ENCODE measurements around the gene PUM1. TPM values are rescaled to one million over a fixed set of nuclear protein-coding genes. Genes with fewer than 3 reads are reported as not detected.

The PUM1 gene
- total RNA-seq, 2 donors from 2014 or later, result 100 to 104 TPM

GRCh38 chr1:30886710-30887428 lies 178.6 kb downstream of the PUM1 start:
- Mint-ChIP-seq H3K4me1 (ENCODE audit: low read depth) (no peaks in the 10 kb centered on the region), H3K27ac (no peak overlapping the region), H3K36me3 (ENCODE audit: insufficient read depth in 2 of 2) (no peaks in the 10 kb centered on the region), H3K27me3 (ENCODE audit: low read depth) (peaks cover 15% of the 10 kb centered on the region), H3K4me3 (no peak overlapping the region), H3K9me3 (no peaks in the 10 kb centered on the region)
- ATAC-seq (replicated peaks in 1 of 2) (no peak), DNase-seq (no peak)

DNA sequence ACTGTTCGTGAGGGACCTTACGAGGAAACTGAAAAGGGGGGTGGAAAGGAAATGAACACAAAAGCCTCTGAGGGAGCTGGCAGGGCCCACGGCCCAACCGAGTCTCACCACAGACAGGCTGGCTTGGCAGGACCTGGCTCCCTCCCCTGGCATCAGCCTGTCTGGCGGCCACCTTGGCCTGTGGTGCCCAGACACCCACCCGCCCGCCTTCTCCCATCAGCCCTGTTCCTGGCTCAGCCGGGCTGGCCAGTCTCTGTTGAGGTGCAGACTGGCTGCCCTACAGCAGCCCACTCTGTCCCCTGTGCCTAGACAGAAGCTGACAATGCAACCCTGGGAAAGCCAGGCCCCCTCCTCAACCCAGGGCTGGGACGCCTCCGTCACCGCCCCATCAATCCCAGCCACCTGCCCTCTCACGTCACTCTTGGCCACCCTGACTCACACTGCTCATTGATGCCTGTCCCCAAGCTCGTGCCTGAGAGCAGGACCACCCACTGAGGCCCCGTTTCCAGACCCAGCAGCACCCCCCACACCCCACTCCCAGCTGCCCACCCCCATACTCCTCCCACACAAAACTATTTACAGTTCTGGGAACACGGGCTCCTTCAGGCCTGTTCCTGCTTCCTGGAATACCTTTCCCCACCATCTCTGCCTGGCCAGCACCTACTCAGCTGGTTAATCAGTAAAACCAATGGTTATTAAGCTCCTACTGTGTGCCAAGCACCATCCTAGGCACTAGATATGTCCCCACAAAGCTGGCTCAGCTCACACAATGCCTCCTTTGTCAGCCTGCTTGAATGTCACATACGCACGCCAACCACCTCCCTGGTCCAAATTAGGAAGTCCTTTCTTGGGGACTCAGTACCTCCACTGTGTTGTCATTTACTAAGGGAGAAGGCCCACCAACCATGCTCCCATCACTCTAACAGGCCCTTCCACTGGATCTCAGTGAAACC lies 179.7 kb downstream of the PUM1 start:
- DNase-seq (no peak), ATAC-seq (replicated peaks in 1 of 2) (no peak)
- no peak overlapping the region for H3K27ac Mint-ChIP-seq
- H3K27me3 Mint-ChIP-seq (ENCODE audit: low read depth), result peaks cover 15% of the 10 kb centered on the region
- no peak overlapping the region for H3K4me3 Mint-ChIP-seq
- no peaks in the 10 kb centered on the region for H3K36me3 Mint-ChIP-seq (ENCODE audit: insufficient read depth in 2 of 2)
- H3K4me1 Mint-ChIP-seq (ENCODE audit: low read depth), result no peaks in the 10 kb centered on the region
- H3K9me3 Mint-ChIP-seq, result no peaks in the 10 kb centered on the region

DNA sequence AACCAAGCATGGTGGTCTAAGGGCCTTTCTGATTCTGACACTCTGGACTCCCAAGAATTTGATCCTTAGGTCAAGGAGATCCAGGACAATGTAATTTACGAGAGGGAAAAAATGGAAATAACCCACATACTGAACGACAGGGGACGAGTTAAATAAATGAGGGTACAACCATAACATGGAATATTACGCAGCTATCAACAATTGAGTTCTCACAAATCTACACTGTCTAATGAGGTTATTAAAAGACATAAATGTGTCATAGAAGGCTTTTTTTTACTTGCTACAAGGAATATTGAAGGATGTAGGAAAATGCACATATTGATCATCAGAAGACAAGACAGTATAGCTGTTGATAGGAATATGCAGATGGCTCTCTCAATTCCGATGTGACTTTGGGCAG lies 180.8 kb downstream of the PUM1 start:
- H3K9me3 Mint-ChIP-seq, result no peaks in the 10 kb centered on the region

GRCh38 chr1:30883389-30884172 lies 181.9 kb downstream of the PUM1 start:
- peaks cover 29% of the 10 kb centered on the region for H3K27me3 Mint-ChIP-seq (ENCODE audit: low read depth)

More for the DNA sequence above, 180.8 kb downstream of the PUM1 start:
- peaks cover 19% of the 10 kb centered on the region for H3K27me3 Mint-ChIP-seq (ENCODE audit: low read depth)
- H3K27ac Mint-ChIP-seq, result no peak overlapping the region
- DNase-seq (no peak), ATAC-seq (replicated peaks in 1 of 2) (no peak)
- H3K4me3 Mint-ChIP-seq, result no peak overlapping the region
- H3K4me1 Mint-ChIP-seq (ENCODE audit: low read depth), result no peaks in the 10 kb centered on the region
- H3K36me3 Mint-ChIP-seq (ENCODE audit: insufficient read depth in 2 of 2), result no peaks in the 10 kb centered on the region

GRCh38 chr1:30882678-30883388 lies 182.7 kb downstream of the PUM1 start:
- no peaks in the 10 kb centered on the region for H3K9me3 Mint-ChIP-seq
- no peaks in the 10 kb centered on the region for H3K4me1 Mint-ChIP-seq (ENCODE audit: low read depth)
- no peak overlapping the region for H3K4me3 Mint-ChIP-seq
- no peak for ATAC-seq (replicated peaks in 1 of 2)
- no peak for DNase-seq
- H3K27me3 Mint-ChIP-seq (ENCODE audit: low read depth), result peaks cover 36% of the 10 kb centered on the region
- no peaks in the 10 kb centered on the region for H3K36me3 Mint-ChIP-seq (ENCODE audit: insufficient read depth in 2 of 2)
- H3K27ac Mint-ChIP-seq, result no peak overlapping the region

More at GRCh38 chr1:30883389-30884172, 181.9 kb downstream of the PUM1 start:
- ATAC-seq (replicated peaks in 1 of 2) (no peak), DNase-seq (no peak)
- no peak overlapping the region for H3K4me3 Mint-ChIP-seq
- no peak overlapping the region for H3K27ac Mint-ChIP-seq
- H3K36me3 Mint-ChIP-seq (ENCODE audit: insufficient read depth in 2 of 2), result no peaks in the 10 kb centered on the region
- no peaks in the 10 kb centered on the region for H3K4me1 Mint-ChIP-seq (ENCODE audit: low read depth)
- no peaks in the 10 kb centered on the region for H3K9me3 Mint-ChIP-seq

Other genes starting within 250 kb of the PUM1 start
- under 1 TPM; 0.12 to 0.25 TPM for gene SDC3, start 157.0 kb downstream of the PUM1 start, total RNA-seq
- gene NKAIN1, start 174.2 kb upstream of the PUM1 start, total RNA-seq, result not detected
- gene SNRNP40, start 231.1 kb upstream of the PUM1 start, total RNA-seq, result 100 to 1,000 TPM in 1 of 2 donors, 10 to 100 TPM in 1; 85.3 to 101 TPM
- gene ZCCHC17, start 231.3 kb upstream of the PUM1 start, total RNA-seq, result 10 to 100 TPM; 26.1 to 27.3 TPM